NCI-H1048 (cell line): ENCODE results near the gene IGFL4.

Experiments
- DNase-seq: peaks from one replicate; lab custom pipeline; 2025; lab: John Stamatoyannopoulos, UW

The IGFL4 gene

DNA sequence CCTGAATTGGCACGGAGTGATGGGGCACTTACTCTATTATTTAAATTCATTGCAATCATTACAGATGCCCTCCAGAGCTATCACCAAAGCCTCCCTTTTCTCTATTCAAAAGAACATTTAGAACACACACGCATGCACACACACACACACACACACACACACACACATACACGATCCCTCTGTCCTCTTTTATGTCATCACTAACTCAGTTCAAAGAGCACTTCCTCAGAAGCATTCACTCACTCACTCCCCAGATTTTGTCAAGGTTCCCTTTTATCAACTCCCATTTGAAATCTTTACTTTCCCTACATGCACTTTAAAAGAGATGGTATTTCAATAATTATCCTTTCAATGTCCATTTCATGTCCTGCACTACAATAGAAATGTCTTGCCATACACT is 22.4 kb upstream of the IGFL4 start:
- DNase-seq, result no peak

DNA sequence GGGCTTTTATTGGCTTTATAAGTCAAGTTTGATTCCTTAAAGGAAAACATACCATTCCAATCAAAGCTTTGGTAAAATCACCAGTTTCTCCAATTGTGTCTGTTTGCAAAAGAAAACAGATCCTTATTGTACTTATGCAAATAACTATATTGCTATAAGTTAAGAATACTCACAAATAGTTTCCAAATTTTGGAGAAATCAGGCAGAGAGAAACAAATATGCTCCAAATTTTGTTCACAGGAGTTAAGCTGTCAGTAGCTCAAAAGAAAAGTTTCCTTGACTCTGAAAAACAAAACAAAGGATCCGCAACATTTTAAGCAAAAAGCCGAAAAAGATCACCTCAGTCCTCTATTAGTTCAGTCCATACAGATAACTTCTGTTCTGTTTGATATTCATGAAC is 19.2 kb upstream of the IGFL4 start:
- no peak for DNase-seq

DNA sequence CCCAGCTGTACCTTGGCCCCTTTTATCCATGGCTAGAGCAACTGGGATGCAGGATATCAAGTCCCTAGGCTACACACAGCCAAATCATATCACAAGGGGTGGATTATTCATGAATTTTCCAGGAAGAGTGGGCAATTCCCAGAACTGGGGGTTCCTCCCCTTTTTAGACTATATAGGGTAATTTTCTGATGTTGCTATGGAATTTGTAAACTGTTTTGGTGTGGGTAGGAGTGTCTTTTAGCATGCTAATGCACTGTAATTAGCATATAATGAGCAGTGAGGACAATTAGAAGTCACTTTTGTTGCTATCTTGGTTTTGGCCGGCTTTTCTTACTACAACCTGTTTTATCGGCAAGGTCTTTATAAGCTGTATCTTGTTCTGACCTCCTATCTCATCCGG is 18.0 kb upstream of the IGFL4 start:
- DNase-seq, result no peak

GRCh38 chr19:46056536-46056935 is 15.7 kb upstream of the IGFL4 start:
- no peak for DNase-seq

DNA sequence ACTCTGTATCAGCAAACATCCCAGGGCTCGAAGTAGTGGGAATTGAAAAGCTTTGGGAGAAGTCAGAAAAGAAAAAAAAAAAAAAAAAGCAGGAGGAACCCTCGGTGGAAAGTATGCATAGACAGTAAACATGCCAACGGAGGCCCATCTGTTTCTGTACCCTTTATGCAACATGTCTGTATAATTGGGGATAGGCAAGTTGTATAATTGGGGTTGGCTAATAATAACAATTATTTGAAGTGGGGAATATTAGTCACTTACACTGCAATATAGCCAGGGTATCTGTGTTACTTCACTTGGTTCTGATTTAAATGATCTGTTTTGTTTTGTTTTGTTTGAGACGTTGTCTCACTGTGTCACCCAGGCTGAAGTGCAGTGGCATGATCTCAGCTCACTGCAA is 12.1 kb upstream of the IGFL4 start:
- no peak for DNase-seq

- no peak for DNase-seq
These were observed 8.8 kb upstream of the IGFL4 start for GRCh38 chr19:46049597-46049996.

DNA sequence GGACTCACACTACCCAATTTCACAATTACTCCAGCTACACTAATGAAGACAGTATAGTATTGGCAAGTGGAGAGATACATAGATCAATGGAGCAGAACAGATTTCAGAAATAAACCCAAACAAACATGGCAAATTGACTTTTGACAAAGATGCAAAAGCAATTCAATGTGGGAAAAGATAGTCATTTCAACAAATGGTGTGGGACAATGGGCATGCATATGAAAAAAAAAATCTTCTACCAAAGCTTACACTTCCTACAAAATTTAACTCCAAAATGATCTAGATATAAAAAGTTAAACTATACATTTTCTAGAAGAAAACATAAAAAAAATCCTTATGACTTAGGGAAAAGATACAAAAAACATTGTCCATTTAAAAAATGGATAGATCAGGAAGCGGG is 2.7 kb upstream of the IGFL4 start:
- DNase-seq, result no peak

GRCh38 chr19:46042252-46042883 is 1.6 kb upstream of the IGFL4 start:
- DNase-seq, result no peak

- no peak for DNase-seq
These were observed 677 bp downstream of the IGFL4 start for GRCh38 chr19:46040125-46040524.

- DNase-seq, result no peak
These were observed 4.1 kb downstream of the IGFL4 start for GRCh38 chr19:46036744-46037128.

GRCh38 chr19:46035986-46036743 is 4.6 kb downstream of the IGFL4 start:
- no peak for DNase-seq

GRCh38 chr19:46035546-46035945 is 5.3 kb downstream of the IGFL4 start:
- DNase-seq, result no peak

DNA sequence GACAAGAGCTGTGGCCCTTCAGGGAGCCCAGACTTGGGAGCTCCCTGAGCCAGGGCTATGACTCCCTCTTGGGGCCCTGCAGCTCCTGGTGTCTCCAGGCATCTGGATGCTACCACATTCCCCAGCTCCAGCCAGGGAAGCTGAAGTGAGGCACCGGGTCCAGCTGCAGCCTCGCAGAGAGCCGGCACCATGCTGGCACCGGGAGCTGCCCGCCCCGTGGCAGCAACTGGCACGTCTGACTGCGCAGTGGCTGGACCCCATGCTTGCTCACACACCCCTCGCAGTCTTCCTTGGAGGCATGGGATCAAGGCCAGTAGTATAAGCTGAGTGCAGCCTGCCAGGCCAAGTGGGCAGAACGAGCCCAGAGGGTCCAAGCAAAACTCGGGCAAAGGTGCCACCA is 7.4 kb downstream of the IGFL4 start:
- DNase-seq, result no peak

GRCh38 chr19:46032597-46033025 is 8.2 kb downstream of the IGFL4 start:
- DNase-seq, result no peak

- no peak for DNase-seq
These were observed 8.8 kb downstream of the IGFL4 start for GRCh38 chr19:46031781-46032596.

GRCh38 chr19:46030812-46031550 is 9.8 kb downstream of the IGFL4 start:
- DNase-seq, result no peak

DNA sequence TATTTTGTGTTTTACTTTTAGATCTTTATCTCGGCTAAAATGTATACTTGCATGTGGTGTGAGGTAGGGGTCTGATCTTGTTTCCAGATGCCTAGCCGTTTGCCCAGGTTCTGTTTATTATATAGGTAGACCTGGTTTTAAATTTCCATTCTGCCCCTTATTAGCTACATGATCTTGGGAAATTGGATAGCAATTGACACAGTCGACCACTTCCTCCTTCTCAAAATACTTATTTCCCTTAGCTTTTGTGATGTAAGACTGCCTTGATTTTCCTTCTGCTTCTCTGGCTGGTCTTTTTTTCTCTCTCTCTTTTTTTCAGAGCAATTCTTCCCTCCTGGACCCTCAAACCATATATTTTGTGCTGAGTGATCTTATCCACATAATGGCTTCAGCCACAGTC is 15.0 kb downstream of the IGFL4 start:
- no peak for DNase-seq

DNA sequence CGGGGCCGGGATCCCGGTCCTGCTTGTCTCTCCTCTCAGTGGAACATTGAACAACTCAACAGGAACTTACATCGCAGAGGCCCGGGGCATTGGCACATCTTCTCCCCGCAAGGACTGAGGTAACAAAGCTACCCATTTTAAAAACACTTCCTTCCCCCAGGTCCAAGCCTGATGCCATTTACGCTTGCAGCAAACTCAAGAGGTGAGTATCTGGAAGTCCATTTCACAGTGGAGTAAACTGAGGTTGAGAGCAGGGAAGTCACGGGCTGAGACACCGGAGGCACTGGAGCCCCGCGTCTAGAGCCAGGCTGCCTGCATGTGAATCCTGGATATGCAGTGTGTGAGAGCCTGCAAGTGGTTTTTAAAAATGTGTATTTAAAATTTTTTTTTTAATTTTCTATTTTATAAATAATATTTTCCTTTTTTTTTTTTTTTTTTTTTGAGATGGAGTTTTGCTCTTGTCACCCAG is 17.5 kb downstream of the IGFL4 start:
- no peak for DNase-seq

DNA sequence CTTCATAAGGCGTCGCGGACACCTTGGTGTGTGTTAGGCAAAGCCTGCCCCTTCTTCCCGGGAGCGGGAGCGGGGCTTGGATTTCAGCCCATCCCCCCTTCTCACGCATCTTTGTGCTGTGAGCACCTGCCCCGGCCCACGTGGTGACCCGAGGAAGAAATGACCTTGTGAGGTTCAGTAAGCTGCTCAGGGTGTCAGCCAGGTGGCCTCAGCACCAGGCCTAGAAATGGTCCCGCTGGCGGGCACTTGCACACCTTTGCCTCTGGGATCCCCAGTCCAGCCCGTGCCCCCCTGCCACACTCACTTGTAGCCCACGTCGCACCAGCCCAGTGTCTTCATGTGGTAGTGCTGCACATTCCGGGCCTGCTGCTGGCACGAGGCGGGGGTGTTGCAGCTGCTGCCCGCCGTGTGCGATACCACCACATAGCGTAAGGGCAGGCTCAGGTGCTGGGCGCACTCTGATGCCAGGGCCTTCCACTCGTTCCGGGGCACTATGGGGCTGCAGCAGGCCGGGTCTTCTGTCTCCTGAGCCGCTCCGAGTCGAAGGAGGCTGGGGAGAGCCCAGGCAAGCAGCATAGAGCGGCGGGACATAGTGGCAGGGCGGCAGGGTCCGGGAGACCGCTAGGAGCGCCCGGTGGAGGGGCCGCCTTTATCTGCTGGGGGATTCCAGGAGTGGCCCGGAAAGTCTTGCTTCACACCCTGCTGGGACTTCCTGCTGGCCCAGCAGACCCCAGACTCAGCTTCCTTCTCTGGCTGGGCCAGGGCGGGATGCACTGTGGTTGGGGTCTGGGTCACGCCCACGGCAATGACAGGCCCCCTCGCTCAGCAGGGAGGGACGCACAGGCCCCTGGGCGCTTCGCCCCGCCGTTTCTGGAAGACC is 18.1 kb downstream of the IGFL4 start, which contains the start of gene PGLYRP1:
TSS of gene PGLYRP1 (minus strand) at position 623 of the 880 bp plus-strand sequence. CDS start at position 591, 32 bp downstream.
- no peak for DNase-seq

- DNase-seq, result no peak
These were observed 18.8 kb downstream of the IGFL4 start for GRCh38 chr19:46022061-46022430.

DNA sequence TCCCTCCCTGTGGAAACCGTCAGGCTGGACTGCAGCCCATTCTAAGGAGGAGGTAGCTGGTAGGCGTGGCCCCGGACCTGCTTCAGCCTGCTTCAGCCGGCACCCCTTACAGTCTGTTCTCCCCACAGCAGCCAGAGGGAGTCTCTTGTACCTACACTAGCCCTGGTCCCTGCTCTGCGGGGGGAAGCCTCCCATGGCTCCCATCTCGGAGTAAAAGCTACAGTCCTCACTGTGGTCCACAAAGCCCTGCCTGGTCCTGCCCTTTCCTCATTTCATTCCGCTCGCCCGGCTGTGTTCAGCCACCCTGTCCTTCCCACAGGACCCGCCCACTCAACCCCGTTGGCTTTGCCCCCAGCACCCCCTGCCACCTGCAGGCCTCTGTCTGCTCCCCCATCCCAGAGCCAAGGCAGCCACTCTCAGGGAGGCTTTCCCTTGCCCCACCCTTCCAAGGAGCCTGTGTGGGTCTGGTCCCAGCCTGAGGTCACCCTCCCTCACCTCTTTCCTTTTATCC is 19.2 kb downstream of the IGFL4 start:
- DNase-seq, result no peak
